ENCODE results near the gene NDUFC1. TPM values are rescaled to one million over a fixed set of nuclear protein-coding genes. Genes with fewer than 3 reads are reported as not detected.

NDUFC1 gene
- total and polyA plus RNA-seq, 9 of the 15 experiments (the other 6 are each of a cell fraction or from before 2014, with no cell fraction given), result 58.9 to 378 (median 120) TPM

DNA sequence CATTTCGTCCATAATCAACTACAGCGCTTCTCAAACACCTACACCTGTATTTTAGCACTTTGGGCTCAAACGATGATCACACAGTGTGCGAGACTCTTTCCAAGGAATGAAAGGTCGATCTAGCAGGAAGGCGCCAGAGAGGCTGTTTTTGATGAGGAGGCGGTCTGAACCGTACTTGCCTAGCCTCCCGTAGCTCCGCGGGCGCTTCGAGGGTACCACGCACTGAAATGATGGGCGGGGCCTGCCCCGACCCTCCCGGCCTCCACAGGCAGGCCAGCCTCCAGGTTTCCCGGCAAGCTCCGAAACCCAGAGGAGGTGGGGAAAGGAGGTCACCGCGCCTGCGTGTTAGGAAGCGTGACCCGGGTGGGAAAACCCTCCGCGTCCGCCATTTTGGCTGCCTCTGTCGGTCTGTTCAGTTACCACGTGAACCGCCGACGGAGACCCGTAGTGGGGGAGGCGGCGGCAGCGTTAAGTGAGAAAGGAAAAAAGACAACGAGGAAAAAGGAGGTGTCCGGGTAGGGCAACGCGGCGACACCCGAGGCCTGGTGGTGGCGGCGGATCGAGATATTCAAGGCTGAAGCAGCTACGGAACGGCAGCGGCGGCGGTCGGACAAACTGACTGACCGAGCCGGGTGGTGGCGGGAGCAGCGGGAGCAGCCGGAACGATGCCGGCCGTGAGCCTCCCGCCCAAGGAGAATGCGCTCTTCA lies 1.0 kb downstream of the NDUFC1 start, which contains the start of gene NAA15 (continued):
- TF ChIP-seq, protein P1, sequence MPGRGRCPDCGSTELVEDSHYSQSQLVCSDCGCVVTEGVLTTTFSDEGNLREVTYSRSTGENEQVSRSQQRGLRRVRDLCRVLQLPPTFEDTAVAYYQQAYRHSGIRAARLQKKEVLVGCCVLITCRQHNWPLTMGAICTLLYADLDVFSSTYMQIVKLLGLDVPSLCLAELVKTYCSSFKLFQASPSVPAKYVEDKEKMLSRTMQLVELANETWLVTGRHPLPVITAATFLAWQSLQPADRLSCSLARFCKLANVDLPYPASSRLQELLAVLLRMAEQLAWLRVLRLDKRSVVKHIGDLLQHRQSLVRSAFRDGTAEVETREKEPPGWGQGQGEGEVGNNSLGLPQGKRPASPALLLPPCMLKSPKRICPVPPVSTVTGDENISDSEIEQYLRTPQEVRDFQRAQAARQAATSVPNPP (IDR thresholded peaks at IDR 0.05; ENCODE audit: borderline replicate concordance, insufficient read depth, insufficient read length), result no peak
- TF ChIP-seq POLR2G (IDR thresholded peaks at IDR 0.05; ENCODE audit: low read depth, low read length), result peak; percentile 88
- TF ChIP-seq, protein P2, sequence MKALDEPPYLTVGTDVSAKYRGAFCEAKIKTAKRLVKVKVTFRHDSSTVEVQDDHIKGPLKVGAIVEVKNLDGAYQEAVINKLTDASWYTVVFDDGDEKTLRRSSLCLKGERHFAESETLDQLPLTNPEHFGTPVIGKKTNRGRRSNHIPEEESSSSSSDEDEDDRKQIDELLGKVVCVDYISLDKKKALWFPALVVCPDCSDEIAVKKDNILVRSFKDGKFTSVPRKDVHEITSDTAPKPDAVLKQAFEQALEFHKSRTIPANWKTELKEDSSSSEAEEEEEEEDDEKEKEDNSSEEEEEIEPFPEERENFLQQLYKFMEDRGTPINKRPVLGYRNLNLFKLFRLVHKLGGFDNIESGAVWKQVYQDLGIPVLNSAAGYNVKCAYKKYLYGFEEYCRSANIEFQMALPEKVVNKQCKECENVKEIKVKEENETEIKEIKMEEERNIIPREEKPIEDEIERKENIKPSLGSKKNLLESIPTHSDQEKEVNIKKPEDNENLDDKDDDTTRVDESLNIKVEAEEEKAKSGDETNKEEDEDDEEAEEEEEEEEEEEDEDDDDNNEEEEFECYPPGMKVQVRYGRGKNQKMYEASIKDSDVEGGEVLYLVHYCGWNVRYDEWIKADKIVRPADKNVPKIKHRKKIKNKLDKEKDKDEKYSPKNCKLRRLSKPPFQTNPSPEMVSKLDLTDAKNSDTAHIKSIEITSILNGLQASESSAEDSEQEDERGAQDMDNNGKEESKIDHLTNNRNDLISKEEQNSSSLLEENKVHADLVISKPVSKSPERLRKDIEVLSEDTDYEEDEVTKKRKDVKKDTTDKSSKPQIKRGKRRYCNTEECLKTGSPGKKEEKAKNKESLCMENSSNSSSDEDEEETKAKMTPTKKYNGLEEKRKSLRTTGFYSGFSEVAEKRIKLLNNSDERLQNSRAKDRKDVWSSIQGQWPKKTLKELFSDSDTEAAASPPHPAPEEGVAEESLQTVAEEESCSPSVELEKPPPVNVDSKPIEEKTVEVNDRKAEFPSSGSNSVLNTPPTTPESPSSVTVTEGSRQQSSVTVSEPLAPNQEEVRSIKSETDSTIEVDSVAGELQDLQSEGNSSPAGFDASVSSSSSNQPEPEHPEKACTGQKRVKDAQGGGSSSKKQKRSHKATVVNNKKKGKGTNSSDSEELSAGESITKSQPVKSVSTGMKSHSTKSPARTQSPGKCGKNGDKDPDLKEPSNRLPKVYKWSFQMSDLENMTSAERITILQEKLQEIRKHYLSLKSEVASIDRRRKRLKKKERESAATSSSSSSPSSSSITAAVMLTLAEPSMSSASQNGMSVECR (CRISPR knock-in tag; IDR thresholded peaks at IDR 0.05), result peak; percentile 91
- peak; percentile 49 for TF ChIP-seq CREB1 (IDR thresholded peaks at IDR 0.05)
- TF ChIP-seq CREB1 (CRISPR knock-in tag; IDR thresholded peaks at IDR 0.05), result peak; percentile 70
- TF ChIP-seq TOE1 (IDR thresholded peaks at IDR 0.05; ENCODE audit: borderline replicate concordance), result no peak; the same call in 1 of the 2 replicates
- TF ChIP-seq TOE1 (CRISPR knock-in tag; IDR thresholded peaks at IDR 0.05; ENCODE audit: borderline replicate concordance, low read depth), result no peak
- no peak for TF ChIP-seq RFX7 (CRISPR knock-in tag; IDR thresholded peaks at IDR 0.05)
- TF ChIP-seq, protein P3, sequence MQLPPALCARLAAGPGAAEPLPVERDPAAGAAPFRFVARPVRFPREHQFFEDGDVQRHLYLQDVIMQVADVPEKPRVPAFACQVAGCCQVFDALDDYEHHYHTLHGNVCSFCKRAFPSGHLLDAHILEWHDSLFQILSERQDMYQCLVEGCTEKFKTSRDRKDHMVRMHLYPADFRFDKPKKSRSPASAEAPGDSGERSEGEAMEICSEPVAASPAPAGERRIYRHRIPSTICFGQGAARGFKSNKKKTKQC (CRISPR knock-in tag; IDR thresholded peaks at IDR 0.05), result peak; percentile 74; the same call in 1 of the 2 replicates
- TF ChIP-seq, protein P4, sequence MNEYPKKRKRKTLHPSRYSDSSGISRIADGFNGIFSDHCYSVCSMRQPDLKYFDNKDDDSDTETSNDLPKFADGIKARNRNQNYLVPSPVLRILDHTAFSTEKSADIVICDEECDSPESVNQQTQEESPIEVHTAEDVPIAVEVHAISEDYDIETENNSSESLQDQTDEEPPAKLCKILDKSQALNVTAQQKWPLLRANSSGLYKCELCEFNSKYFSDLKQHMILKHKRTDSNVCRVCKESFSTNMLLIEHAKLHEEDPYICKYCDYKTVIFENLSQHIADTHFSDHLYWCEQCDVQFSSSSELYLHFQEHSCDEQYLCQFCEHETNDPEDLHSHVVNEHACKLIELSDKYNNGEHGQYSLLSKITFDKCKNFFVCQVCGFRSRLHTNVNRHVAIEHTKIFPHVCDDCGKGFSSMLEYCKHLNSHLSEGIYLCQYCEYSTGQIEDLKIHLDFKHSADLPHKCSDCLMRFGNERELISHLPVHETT (CRISPR knock-in tag; conservative IDR thresholded peaks at IDR 0.05 in 1 of 2, IDR thresholded peaks at IDR 0.05 in 1 of 2), result peak in 1 of 2 experiments; percentile 67; a peak in 1 of 4 replicates
- peak; percentile 87 for TF ChIP-seq KDM5B (IDR thresholded peaks at IDR 0.05; ENCODE audit: insufficient replicate concordance, low read depth, low read length)

All from K562 (cell line).